ENCODE results near the gene RIC8B.

Gene RIC8B

DNA sequence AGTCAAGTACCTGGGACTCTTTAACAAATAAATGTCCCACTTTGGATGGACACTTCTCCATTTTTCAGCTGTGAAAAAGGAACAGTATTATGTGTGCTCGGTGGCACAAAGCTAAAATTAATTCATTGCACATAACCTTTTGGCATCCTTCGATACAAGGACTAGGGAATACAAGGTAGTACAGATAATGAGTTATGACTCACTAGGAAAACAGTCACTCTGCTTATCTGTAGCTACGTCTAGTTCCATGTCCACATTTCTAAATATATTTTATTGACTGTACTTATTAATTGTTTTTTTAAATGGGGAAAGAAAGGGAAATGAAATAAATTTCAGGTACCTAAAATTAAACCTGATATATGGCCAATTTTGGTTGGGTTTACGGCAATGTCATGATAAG, 35.2 kb upstream of the RIC8B start:
- TF ChIP-seq, protein P1, sequence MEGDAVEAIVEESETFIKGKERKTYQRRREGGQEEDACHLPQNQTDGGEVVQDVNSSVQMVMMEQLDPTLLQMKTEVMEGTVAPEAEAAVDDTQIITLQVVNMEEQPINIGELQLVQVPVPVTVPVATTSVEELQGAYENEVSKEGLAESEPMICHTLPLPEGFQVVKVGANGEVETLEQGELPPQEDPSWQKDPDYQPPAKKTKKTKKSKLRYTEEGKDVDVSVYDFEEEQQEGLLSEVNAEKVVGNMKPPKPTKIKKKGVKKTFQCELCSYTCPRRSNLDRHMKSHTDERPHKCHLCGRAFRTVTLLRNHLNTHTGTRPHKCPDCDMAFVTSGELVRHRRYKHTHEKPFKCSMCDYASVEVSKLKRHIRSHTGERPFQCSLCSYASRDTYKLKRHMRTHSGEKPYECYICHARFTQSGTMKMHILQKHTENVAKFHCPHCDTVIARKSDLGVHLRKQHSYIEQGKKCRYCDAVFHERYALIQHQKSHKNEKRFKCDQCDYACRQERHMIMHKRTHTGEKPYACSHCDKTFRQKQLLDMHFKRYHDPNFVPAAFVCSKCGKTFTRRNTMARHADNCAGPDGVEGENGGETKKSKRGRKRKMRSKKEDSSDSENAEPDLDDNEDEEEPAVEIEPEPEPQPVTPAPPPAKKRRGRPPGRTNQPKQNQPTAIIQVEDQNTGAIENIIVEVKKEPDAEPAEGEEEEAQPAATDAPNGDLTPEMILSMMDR (conservative IDR thresholded peaks at IDR 0.05) = no peak
- no peak overlapping the region; the same call in 1 of the 2 replicates for H3K27ac ChIP-seq

DNA sequence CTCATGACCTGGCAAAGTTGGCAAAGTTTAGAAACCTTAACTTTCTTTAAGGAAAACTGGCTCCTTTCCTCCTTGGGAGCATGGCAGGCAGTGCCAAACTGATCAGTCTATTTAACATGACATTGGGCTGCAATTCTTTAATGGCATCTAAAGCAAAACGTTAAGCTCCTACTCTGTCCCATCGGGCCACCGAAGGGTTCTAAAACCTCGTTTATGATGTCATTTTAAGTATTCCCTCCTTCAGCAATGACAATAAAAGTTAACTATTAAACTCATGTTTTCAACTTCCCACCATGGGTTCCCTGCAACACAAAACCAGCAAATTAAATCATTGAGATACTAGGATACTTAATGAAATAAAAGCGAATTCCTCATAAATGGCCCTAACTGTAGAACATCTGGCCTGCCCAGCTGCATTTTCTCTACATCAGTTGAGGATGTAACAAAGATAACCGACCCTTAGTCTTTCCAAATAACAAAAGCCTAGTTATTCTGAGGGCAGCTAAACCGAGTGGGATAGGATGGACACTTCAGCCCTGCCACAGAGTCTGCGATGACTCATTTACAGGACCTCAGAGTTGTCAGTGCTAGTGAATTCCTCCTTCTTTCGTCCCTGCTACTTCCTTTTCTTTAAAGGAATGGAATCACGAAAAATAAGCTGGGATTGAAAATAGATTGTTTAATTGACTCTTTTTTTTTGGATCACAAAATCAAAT, 34.5 kb upstream of the RIC8B start:
- no peak overlapping the region; the same call in 1 of the 2 replicates for H3K27ac ChIP-seq
- TF ChIP-seq, protein P1 (conservative IDR thresholded peaks at IDR 0.05) = no peak

DNA sequence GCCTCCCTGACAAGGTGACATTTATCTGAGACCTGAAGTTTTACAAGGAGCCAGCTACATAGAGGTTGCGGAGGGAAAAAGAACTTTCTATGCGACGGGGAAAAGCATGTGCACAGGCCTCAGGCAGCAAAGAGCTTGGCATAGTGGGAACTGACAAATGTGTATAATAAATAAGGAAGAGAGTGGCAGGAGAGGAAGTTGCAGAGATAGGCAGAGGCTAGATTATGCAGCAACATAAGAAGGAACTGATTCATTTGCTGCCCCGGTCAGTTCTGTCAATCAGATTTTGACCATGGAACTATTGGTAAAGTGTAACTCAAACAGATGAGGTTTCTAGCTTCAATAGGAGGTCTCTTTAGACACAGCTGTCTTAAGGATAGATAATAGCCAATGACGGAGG, 33.7 kb upstream of the RIC8B start:
- TF ChIP-seq, protein P1 (conservative IDR thresholded peaks at IDR 0.05) = no peak

DNA sequence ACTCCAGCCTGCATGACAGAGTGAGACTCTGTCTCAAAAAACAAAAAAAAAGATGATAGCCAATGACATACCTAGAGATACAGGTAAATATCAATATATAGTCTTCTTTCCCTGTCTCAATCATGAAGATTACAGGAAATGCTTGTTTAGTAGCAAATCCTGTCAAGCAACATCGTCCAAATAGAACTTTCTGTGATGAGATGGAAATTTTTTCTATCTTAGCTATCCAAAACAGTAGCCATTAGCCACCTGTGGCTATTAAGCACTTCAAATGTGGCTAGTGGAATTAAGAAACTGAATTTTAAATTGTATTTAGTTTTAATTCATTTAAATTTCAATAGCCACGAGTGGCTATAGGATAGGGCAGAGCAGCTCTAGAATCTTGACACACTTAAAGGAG, 33.2 kb upstream of the RIC8B start:
- TF ChIP-seq, protein P1 (conservative IDR thresholded peaks at IDR 0.05) = no peak
- no peak overlapping the region for H3K27ac ChIP-seq

More for the DNA sequence above, 33.7 kb upstream of the RIC8B start:
- no peak overlapping the region for H3K27ac ChIP-seq

DNA sequence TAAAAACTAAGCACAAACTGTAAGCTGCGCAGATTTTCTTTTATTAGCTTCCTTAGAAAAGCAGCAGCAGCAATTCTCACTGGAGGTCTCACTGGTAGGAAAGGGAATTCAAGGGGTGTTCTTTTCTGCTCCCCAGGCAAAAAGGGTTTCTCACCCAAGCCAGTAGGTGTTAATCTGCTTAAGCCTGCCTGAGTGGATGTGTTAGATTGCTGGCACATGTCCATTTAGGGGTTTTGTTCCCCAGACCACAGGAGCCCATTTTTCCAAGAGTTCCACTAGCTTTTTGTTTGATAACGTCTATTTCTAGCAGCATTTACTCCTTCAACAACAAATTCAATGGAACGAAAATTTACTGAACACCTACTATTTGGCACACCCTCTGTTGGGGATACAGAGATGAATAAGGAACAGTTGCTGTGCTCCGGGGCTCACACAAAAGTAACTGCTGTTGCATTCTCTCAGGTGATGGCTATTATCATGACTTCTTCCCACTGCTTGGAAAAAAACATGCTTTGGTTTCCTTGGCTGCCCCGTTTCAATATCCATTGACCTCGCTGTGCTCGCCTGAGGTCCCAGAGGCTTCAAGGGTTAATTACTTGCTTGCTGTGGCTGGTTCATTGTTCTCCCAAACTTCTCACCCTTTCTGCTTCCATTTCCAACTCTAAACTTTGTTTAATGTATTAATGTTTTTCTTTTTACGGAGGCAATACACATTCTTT, 31.1 kb upstream of the RIC8B start:
- TF ChIP-seq, protein P1 (conservative IDR thresholded peaks at IDR 0.05) = no peak

DNA sequence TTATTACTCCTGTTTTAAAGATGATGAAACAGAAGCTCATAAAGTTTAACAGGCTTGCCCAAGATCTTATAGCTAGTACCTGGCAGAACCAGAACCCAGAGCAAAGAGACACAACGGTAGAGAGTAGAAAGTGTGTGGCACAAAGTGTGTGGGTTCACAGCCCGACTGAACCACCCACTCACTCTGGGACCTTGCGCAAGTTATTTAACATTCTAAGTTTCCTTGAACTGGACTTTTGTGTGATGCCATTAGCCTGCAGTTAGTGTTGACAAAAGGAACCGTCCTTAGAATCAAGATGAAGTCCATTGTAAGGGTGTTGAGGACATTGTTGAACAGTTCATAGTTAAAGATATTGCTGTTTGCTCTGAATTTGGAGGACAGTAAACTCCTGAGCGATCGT, 29.9 kb upstream of the RIC8B start:
- TF ChIP-seq, protein P1 (conservative IDR thresholded peaks at IDR 0.05) = no peak
- H3K27ac ChIP-seq = no peak overlapping the region

More for the DNA sequence above, 31.1 kb upstream of the RIC8B start:
- H3K27ac ChIP-seq = no peak overlapping the region

DNA sequence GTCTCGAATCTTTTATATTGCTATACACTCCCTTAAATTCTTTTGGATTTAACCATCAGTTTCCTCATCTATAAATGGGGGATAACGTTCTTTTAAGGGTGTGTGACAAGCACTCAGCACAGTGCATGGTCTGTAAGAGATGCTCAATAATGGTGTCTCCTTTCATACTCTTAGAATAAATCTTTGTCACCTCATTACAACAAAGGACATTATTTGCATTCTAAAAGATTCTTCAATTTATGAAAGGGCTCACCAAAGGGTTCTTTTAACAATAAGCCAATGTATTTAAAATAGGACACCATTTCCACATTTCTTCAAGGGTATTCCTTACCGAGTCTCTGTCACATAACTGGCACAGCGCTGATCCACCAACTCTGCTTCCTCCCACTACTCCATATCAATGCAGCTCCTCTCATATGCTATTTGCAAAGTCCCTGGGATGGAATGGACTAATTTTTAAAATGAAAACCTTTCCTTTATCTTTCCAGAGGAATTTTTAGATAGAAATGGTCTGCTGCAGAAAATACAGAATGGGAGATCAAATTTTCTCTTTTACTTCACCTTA, 29.2 kb upstream of the RIC8B start:
- H3K27ac ChIP-seq = no peak overlapping the region
- TF ChIP-seq, protein P1 (conservative IDR thresholded peaks at IDR 0.05) = no peak

Measured in VCaP (cell line).